IMR-90 (cell line): ENCODE data around the gene PTPRN2. TPM values are rescaled to one million over a fixed set of nuclear protein-coding genes. Genes with fewer than 3 reads are reported as not detected.
"Not testable (repeated sequence)": the region's sequence is repeated elsewhere in the genome, so short reads cannot be mapped to it uniquely, and the experiment has no call there.

ENCODE experiments used
- ATAC-seq: fragments of 200-7000 bp; cut with Tn5 transposase; 2 replicates; pipeline ENCODE4 v1.9.1; 2020; ENCODE audit warnings: low read depth, mild to moderate bottlenecking, moderate library complexity
- BruUV-seq: library from RNA; stranded (reverse); fragments of 400-500 nt; replicated peaks from 2 replicates; lab custom pipeline; 2021; lab: Mats Ljungman, UMichigan
- CTCF ChIA-PET: fragments of 300-600 bp; formaldehyde crosslinking; extraction: SDS; loops from one replicate; lab custom pipeline; 2021; ENCODE audit warnings: antibody characterized with exemption; lab: Yijun Ruan, JAX
- POLR2A ChIA-PET: fragments of 300-600 bp; sonication (Branson Sonifier 250); formaldehyde crosslinking; loops from one replicate; lab custom pipeline; 2022; ENCODE audit warnings: antibody characterized with exemption; ENCODE audit not compliant: unreplicated experiment; lab: Charles Lee
- DNase-seq: peaks from one replicate; pipeline ENCODE4 v3.0.0; 2013
- H2AFZ ChIP-seq: replicated peaks from 2 replicates; pipeline ENCODE3; 2013; ENCODE audit warnings: low read length, mild to moderate bottlenecking; ENCODE audit not compliant: poor library complexity
- H2AK5ac ChIP-seq: 2 replicates; pipeline ENCODE4 v1.6.1; 2013; ENCODE audit warnings: low read depth, low read length, inconsistent platforms
- H2AK9ac ChIP-seq: replicated peaks from 2 replicates; pipeline ENCODE3; 2013; ENCODE audit warnings: mild to moderate bottlenecking, low read depth, low read length, moderate library complexity; ENCODE audit not compliant: poor library complexity
- H2BK120ac ChIP-seq: 2 replicates; pipeline ENCODE4 v1.6.1; 2013; ENCODE audit warnings: low read depth, low read length, inconsistent platforms
- H2BK15ac ChIP-seq: 3 replicates; pipeline ENCODE4 v1.6.1; 2013; ENCODE audit warnings: low read depth, low read length, inconsistent platforms
- H2BK20ac ChIP-seq: 2 replicates; pipeline ENCODE4 v1.6.1; 2013; ENCODE audit warnings: low read depth, mild to moderate bottlenecking, inconsistent platforms, low read length, moderate library complexity
- H2BK5ac ChIP-seq: 2 replicates; pipeline ENCODE4 v1.6.1; 2013; ENCODE audit warnings: mild to moderate bottlenecking, low read depth, low read length, inconsistent platforms; ENCODE audit not compliant: poor library complexity, severe bottlenecking
- H3K14ac ChIP-seq: replicated peaks from 2 replicates; pipeline ENCODE4 v1.6.1; 2013; ENCODE audit warnings: low read depth, low read length, inconsistent platforms
- H3K18ac ChIP-seq: 2 replicates; pipeline ENCODE4 v1.6.1; 2013; ENCODE audit warnings: low read depth, low read length, control low read depth
- H3K23ac ChIP-seq: 2 replicates; pipeline ENCODE4 v1.6.1; 2013; ENCODE audit warnings: low read depth, low read length, inconsistent platforms
- H3K27ac ChIP-seq: 2 replicates; pipeline ENCODE4 v1.5.1; 2013; ENCODE audit warnings: mild to moderate bottlenecking, control low read depth, low read length; ENCODE audit not compliant: insufficient read depth
- H3K27me3 ChIP-seq: 2 replicates; pipeline ENCODE4 v1.6.1; 2013; ENCODE audit warnings: low read length; ENCODE audit not compliant: control insufficient read depth, insufficient read depth
- H3K36me3 ChIP-seq: 2 replicates; pipeline ENCODE4 v1.6.1; 2013; ENCODE audit warnings: low read length, mixed read lengths; ENCODE audit not compliant: control insufficient read depth, insufficient read depth
- H3K4ac ChIP-seq: 2 replicates; pipeline ENCODE4 v1.6.1; 2013; ENCODE audit warnings: low read depth, low read length, inconsistent platforms
- H3K4me1 ChIP-seq: 2 replicates; pipeline ENCODE4 v1.6.1; 2013; ENCODE audit warnings: low read length, mixed read lengths; ENCODE audit not compliant: control insufficient read depth, insufficient read depth
- H3K4me2 ChIP-seq: 2 replicates; pipeline ENCODE4 v1.6.1; 2013; ENCODE audit warnings: low read depth, mild to moderate bottlenecking, control low read depth, low read length, moderate library complexity
- H3K4me3 ChIP-seq: 2 replicates; pipeline ENCODE4 v1.5.1; 2013; ENCODE audit warnings: low read depth, mild to moderate bottlenecking, control low read depth, low read length, moderate library complexity; ENCODE audit not compliant: insufficient read depth
- H3K56ac ChIP-seq: 2 replicates; pipeline ENCODE4 v1.6.1; 2013; ENCODE audit warnings: low read length, inconsistent platforms; ENCODE audit not compliant: insufficient read depth; ENCODE audit errors: extremely low read depth
- H3K79me1 ChIP-seq, 2 experiments: 2 replicates each; pipeline ENCODE4 v1.6.1; 2013; ENCODE audit warnings: low read length in 2 of 2, inconsistent platforms in 1 of 2, low read depth in 1 of 2
- H3K9ac ChIP-seq: 2 replicates; pipeline ENCODE4 v1.6.1; 2013; ENCODE audit warnings: low read depth, low read length, control low read depth
- H3K9me1 ChIP-seq: 2 replicates; pipeline ENCODE4 v1.6.1; 2013; ENCODE audit warnings: low read length, inconsistent platforms; ENCODE audit not compliant: insufficient read depth
- H3K9me3 ChIP-seq: 2 replicates; pipeline ENCODE4 v1.6.1; 2013; ENCODE audit warnings: low read length; ENCODE audit not compliant: control insufficient read depth, insufficient read depth
- H4K20me1 ChIP-seq: 2 replicates; pipeline ENCODE4 v1.6.1; 2013; ENCODE audit warnings: low read length, inconsistent platforms; ENCODE audit not compliant: insufficient read depth
- H4K5ac ChIP-seq: 2 replicates; pipeline ENCODE4 v1.6.1; 2013; ENCODE audit warnings: mild to moderate bottlenecking, low read depth, low read length, control low read depth
- H4K8ac ChIP-seq, 2 experiments: 2 replicates each; pipeline ENCODE4 v1.6.1; 2013; ENCODE audit warnings: low read depth in 2 of 2, low read length in 2 of 2, control low read depth in 1 of 2, inconsistent platforms in 1 of 2
- H4K91ac ChIP-seq: 2 replicates; pipeline ENCODE4 v1.6.1; 2013; ENCODE audit warnings: low read depth, low read length, inconsistent platforms; ENCODE audit not compliant: insufficient read depth
- BHLHE40 ChIP-seq: fragments of 150-350 bp; IDR thresholded peaks from 2 replicates; pipeline ENCODE4 v1.6.1; 2016; ENCODE audit warnings: mild to moderate bottlenecking, low read depth, low read length
- CEBPB ChIP-seq: IDR thresholded peaks from 2 replicates; pipeline ENCODE4 v1.6.1; 2012; ENCODE audit warnings: low read depth, low read length, improper control_type of control experiment
- FOS ChIP-seq: fragments of 150-350 bp; IDR thresholded peaks from 2 replicates; pipeline ENCODE4 v1.6.1; 2016; ENCODE audit warnings: low read depth, low read length
- MXI1 ChIP-seq: IDR thresholded peaks from 2 replicates; pipeline ENCODE4 v1.6.1; 2012; ENCODE audit warnings: low read depth, mild to moderate bottlenecking, low read length, moderate library complexity, borderline replicate concordance
- POLR2A ChIP-seq: IDR thresholded peaks from 2 replicates; pipeline ENCODE4 v1.6.1; 2012; ENCODE audit warnings: mild to moderate bottlenecking, low read depth, low read length
- WGBS, 2 experiments: methylation state at CpG; one replicate each; pipeline versions ENCODE4 v1.1.5 to v1.1.7; 2013; ENCODE audit warnings: missing lambda C conversion rate in 2 of 2; ENCODE audit not compliant: insufficient read length in 1 of 2; ENCODE audit errors: extremely low coverage in 2 of 2; 5-methylcytosine and 5-hydroxymethylcytosine counted together
- dilution Hi-C: fragments of 300-500 bp; cut with HindIII; formaldehyde crosslinking; loops from one replicate; pipeline ENCODE4 v1.14.3; 2018; ENCODE audit warnings: low sequenced_read_pairs; ENCODE audit not compliant: unreplicated experiment
- in situ Hi-C: fragments of 300-500 bp; cut with MboI; formaldehyde crosslinking; loops from 3 replicates; pipeline ENCODE4 v1.14.3; 2019; ENCODE audit warnings: low sequenced_read_pairs, inconsistent platforms, mixed read lengths
- intact Hi-C: fragments of 100-400 bp; cut with micrococcal nuclease; formaldehyde crosslinking; loops from 2 replicates; pipeline ENCODE4 v1.10.0; 2022
- polyA plus RNA-seq, 3 experiments: library from polyadenylated mRNA; depleted of rRNA; stranded (reverse); fragments of >200 nt; gene quantifications; 2 replicates each; pipeline ENCODE4 v1.2.3, GENCODE V29; 2012; ENCODE audit warnings: low replicate concordance in 1 of 3
- total RNA-seq: library from RNA; depleted of rRNA; stranded (reverse); fragments of >200 nt; gene quantifications from 2 replicates; pipeline ENCODE4 v1.2.3, GENCODE V29; 2012
- TF ChIP-seq, protein P1 (sequence below): conservative IDR thresholded peaks from 2 replicates; pipeline ENCODE4 v1.5.1; 2012; ENCODE audit warnings: mild to moderate bottlenecking, low read depth, low read length, improper control_type of control experiment
- TF ChIP-seq, protein P2 (sequence below): fragments of 150-350 bp; IDR thresholded peaks from 2 replicates; pipeline ENCODE4 v1.6.1; 2016; ENCODE audit warnings: low read depth, mild to moderate bottlenecking, low read length, moderate library complexity, borderline replicate concordance

The PTPRN2 gene
- total and polyA plus RNA-seq, 2 of the 4 experiments (the other 2 are of a cell fraction) = 0.03 TPM; not detected in 1

DNA sequence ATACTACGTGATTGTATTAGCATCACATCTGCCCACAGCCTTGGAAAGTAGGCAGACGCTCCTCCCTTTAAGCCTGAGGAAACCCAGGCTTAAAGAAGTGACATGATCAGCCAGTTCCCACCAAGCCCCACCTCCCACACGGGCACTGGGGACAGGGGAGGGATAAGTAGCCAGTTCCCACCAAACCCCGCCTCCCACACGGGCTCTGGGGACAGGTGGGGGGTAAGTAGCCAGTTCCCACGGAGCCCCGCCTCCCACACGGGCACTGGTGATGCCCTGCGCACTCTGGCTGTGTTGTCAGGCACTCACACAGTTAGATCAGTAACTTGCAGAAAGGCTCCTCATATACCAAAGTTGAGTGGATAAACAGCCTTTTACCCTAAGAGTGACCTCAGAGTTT is 606.8 kb downstream of the PTPRN2 start:
- Histone ChIP-seq H3K4me2 (no peak overlapping the region), H4K20me1 (no peaks in the 10 kb centered on the region), H3K18ac (no peak overlapping the region), H3K27ac (no peak overlapping the region), H2BK120ac (no peak overlapping the region), H4K8ac (no peak overlapping the region), H3K4ac (no peak overlapping the region), H2BK20ac (no peak overlapping the region), H3K4me1 (no peaks in the 10 kb centered on the region), H3K56ac (no peak overlapping the region), H3K9me1 (no peaks in the 10 kb centered on the region), H3K9me3 (peaks cover 36% of the 10 kb centered on the region), H2AFZ (no peak overlapping the region), H3K23ac (no peak overlapping the region), H3K79me1 (no peaks in the 10 kb centered on the region), H4K91ac (no peak overlapping the region), H3K27me3 (no peaks in the 10 kb centered on the region), H3K4me3 (no peak overlapping the region), H2AK9ac (no peak overlapping the region), H2BK15ac (no peak overlapping the region), H3K14ac (no peak overlapping the region), H3K9ac (no peak overlapping the region), H2BK5ac (no peak overlapping the region), H2AK5ac (no peak overlapping the region), H4K5ac (no peak overlapping the region), H3K36me3 (no peaks in the 10 kb centered on the region)
- dilution Hi-C loops = no loop called here
- intact Hi-C loops = no loop called here
- in situ Hi-C loops = no loop called here
- no CpG with 5 or more reads among the region's 9 CpGs for WGBS, 2 experiments
- TF ChIP-seq MXI1 (no peak), POLR2A (no peak), CEBPB (no peak), BHLHE40 (no peak), FOS (no peak)
- TF ChIP-seq, protein P1, sequence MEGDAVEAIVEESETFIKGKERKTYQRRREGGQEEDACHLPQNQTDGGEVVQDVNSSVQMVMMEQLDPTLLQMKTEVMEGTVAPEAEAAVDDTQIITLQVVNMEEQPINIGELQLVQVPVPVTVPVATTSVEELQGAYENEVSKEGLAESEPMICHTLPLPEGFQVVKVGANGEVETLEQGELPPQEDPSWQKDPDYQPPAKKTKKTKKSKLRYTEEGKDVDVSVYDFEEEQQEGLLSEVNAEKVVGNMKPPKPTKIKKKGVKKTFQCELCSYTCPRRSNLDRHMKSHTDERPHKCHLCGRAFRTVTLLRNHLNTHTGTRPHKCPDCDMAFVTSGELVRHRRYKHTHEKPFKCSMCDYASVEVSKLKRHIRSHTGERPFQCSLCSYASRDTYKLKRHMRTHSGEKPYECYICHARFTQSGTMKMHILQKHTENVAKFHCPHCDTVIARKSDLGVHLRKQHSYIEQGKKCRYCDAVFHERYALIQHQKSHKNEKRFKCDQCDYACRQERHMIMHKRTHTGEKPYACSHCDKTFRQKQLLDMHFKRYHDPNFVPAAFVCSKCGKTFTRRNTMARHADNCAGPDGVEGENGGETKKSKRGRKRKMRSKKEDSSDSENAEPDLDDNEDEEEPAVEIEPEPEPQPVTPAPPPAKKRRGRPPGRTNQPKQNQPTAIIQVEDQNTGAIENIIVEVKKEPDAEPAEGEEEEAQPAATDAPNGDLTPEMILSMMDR = no peak
- TF ChIP-seq, protein P2, sequence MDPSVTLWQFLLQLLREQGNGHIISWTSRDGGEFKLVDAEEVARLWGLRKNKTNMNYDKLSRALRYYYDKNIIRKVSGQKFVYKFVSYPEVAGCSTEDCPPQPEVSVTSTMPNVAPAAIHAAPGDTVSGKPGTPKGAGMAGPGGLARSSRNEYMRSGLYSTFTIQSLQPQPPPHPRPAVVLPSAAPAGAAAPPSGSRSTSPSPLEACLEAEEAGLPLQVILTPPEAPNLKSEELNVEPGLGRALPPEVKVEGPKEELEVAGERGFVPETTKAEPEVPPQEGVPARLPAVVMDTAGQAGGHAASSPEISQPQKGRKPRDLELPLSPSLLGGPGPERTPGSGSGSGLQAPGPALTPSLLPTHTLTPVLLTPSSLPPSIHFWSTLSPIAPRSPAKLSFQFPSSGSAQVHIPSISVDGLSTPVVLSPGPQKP = no peak
- CTCF ChIA-PET = no interaction called here
- no TSS peak for BruUV-seq
- POLR2A ChIA-PET = no interaction called here
- DNase-seq = no peak
- no peak for ATAC-seq

DNA sequence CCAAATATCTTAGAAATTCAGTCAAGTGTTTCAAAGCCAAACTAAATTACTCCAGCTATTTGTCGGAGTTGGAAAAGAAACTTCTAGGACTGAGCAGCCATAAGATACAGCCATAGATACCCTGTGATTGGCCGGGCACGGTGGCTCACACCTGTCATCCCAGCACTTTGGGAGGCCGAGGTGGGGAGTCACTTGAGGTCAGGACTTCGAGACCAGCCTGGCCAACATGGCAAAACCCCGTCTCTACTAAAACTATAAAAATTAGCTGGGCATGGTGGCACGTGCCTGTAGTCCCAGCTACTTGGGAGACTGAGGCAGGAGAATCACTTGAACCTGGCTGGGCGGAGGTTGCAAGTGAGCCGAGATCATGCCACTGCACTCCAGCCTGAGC is 607.3 kb downstream of the PTPRN2 start:
- H3K4me2 ChIP-seq, H2BK15ac ChIP-seq, H3K27me3 ChIP-seq, H2BK120ac ChIP-seq, H2BK20ac ChIP-seq, intact Hi-C loops, H3K36me3 ChIP-seq, H2AFZ ChIP-seq, H3K14ac ChIP-seq, H3K9ac ChIP-seq, dilution Hi-C loops, H4K5ac ChIP-seq, H4K91ac ChIP-seq, in situ Hi-C loops, H2AK9ac ChIP-seq, H4K20me1 ChIP-seq, CTCF ChIA-PET, H3K23ac ChIP-seq, H3K56ac ChIP-seq, H3K9me1 ChIP-seq, POLR2A ChIA-PET, H3K27ac ChIP-seq, H3K4me3 ChIP-seq, ATAC-seq, DNase-seq, H4K8ac ChIP-seq, H3K79me1 ChIP-seq, H3K4ac ChIP-seq, H2AK5ac ChIP-seq, H3K4me1 ChIP-seq, H3K18ac ChIP-seq, BruUV-seq, H2BK5ac ChIP-seq: not testable (repeated sequence)
- no CpG with 5 or more reads among the region's 9 CpGs for WGBS, 2 experiments
- peaks cover 34% of the 10 kb centered on the region for H3K9me3 ChIP-seq
